Activated CD8-positive, alpha-beta memory T cell treated with anti-CD3 and anti-CD28 coated beads for 1 hour (primary cell): ENCODE results near the gene BTAF1.

Experiments
- DNase-seq, 2 donors: peaks; one replicate each; pipeline ENCODE4 v3.0.0-alpha.2; 2020; ENCODE audit warnings: low read depth in 1 of 2; ENCODE audit errors: extremely low read depth in 1 of 2

The BTAF1 gene

GRCh38 chr10:91907914-91908336 lies 15.6 kb upstream of the BTAF1 start:
- no peak for DNase-seq

DNA sequence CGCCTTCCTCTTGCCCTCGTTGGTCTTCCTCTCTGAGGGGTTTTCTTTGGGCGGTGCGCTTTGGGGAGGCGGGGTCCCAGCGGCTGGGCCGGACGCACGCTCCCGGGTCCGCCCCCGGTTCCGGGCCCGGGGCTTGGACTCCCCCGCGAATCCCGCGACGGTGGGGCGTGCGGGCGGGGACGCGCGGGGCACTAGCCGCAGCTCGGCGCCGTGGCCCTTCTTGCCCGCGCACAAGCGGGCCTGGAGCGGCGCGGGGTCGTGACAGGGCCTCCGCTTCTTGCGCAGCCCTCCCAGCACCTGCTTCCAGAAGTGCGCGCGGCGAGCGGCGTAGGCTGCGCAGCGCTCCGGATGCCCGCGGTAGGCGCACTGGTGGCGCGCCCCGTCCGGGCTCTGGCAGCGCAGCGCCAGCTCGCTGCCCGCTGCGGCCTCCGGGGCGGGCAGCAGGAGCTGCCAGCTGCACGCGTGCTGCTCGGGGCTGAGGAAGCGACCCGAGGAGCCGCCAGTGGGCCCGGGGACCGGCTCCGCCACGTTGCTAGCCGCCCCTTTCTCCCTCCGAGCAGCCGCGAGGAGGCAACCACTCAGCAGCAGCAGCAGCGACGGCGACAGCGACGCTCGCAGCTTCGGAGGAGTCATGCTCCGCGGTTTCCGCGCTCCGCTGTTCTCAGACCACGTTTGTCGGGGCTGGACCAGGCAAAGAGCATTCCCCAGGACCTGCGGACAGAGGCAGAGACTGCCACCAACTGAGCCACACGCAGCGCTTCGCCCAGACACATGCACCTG lies 15.0 kb upstream of the BTAF1 start:
- peak; percentile 34 to 48 for DNase-seq

- DNase-seq, result no peak
These were observed 14.4 kb upstream of the BTAF1 start, which contains the start of gene FGFBP3 for GRCh38 chr10:91909117-91909677. TSS of gene FGFBP3 (minus strand) at chr10:91909486. CDS start at chr10:91908969, 517 bp downstream.

- DNase-seq, result no peak
These were observed 13.1 kb upstream of the BTAF1 start for GRCh38 chr10:91910467-91910866.

DNA sequence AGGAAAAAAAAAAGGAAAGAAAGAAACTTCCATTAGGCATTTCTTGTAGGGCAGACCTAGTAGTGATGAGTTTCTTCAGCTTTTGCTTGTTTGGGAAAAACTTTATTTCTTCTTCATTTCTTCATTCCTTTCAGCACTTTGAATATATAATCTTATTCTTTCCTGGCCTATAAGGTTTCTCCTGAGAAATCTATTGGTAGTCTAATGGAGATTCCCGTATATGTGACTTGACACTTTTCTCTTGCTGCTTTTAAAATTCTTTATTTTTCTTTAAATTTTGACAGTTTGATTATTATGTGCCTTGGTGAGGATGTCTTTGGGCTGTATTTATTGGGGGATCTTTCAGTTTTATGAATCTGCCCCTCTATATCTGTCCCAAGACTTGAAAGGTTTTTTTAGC lies 3.9 kb upstream of the BTAF1 start:
- no peak for DNase-seq

DNA sequence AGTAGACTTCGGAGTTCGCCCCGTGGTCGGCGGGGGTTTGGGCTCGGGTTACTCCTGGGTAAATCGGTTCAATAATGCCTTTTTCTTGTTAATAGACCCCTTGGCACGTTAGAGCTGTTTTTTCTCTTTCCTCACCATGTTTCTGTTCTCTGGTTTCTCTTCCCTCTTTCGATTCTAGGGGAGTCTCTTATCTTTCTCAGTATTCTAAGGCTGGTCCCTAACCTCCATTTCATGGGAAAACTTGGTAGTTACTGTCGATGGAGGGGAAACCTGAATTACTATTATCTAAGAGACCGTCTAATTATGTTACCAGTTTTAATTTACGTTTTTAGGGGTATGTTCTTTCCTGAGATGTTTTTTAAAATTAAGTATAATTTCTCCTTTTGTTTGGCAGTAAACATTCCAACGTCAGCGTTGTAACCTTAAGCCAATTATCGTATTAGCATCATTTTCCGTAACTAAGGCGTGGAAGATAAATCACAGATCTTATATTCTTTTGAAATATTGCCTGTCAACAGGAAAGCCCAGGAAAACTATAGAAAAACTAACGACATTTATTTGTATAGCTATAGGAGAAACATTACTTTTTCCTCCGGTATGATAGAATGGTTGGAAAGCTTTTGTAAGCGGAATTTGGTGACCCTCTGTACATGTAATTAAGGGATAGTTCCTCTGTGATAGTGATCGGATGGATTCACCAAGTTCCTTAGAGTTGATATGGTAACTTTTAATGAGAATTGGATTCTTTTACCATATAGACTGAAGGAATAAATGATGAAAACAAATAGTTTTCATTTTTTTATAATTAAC lies 847 bp downstream of the BTAF1 start:
- no peak for DNase-seq

- no peak for DNase-seq
These were observed 1.4 kb downstream of the BTAF1 start for GRCh38 chr10:91925022-91925320.

GRCh38 chr10:91930939-91931338 lies 7.4 kb downstream of the BTAF1 start:
- DNase-seq, result no peak

- no peak for DNase-seq
These were observed 8.1 kb downstream of the BTAF1 start for GRCh38 chr10:91931526-91932190.

DNA sequence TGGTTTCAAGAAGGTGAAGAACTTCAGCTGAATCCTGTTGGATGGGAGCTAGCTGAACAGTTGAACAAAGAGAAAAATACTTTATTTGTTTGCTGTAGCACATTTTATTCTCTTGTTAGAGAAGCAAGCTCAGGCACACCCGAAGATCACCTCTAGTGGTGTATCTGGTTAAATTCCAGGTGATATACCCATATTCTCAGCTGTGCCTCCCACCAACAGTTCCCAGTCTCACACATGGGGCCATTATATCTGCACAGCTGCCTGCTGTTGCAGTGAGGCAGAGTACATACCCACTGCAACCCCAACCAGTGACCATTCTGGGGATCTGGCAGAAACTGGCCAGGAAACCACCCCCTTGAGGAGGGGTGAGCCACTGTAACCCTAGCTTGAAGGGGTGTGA lies 9.2 kb downstream of the BTAF1 start:
- no peak for DNase-seq

- no peak for DNase-seq
These were observed 12.3 kb downstream of the BTAF1 start for GRCh38 chr10:91935886-91936285.

- DNase-seq, result no peak
These were observed 16.1 kb downstream of the BTAF1 start for GRCh38 chr10:91939653-91940052.

GRCh38 chr10:91941426-91941825 lies 17.9 kb downstream of the BTAF1 start:
- no peak for DNase-seq

GRCh38 chr10:91944880-91945630 lies 21.5 kb downstream of the BTAF1 start:
- DNase-seq, result no peak

- DNase-seq, result no peak
These were observed 30.1 kb downstream of the BTAF1 start for GRCh38 chr10:91953600-91954160.

DNA sequence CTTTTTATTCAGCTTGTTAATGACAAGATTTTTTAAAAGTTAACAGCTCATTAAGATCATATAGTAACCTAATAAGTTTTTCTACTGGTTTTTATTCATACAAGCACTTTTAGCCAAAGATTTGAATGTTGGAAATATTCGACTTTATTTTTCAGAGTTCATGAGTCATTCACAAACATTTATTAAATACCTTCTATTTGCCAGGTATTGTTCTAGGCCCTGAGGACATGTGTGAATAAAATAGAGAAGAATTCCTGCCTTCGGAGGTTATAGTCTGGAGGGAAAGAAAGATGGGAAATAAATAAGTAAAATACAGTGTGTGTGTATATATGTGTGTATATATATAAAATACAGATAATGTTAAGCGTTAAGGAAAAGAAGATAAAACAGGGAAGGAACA lies 31.5 kb downstream of the BTAF1 start:
- DNase-seq, result no peak

GRCh38 chr10:91957091-91957490 lies 33.5 kb downstream of the BTAF1 start:
- no peak for DNase-seq

GRCh38 chr10:91969297-91969696 lies 45.7 kb downstream of the BTAF1 start:
- DNase-seq, result no peak

DNA sequence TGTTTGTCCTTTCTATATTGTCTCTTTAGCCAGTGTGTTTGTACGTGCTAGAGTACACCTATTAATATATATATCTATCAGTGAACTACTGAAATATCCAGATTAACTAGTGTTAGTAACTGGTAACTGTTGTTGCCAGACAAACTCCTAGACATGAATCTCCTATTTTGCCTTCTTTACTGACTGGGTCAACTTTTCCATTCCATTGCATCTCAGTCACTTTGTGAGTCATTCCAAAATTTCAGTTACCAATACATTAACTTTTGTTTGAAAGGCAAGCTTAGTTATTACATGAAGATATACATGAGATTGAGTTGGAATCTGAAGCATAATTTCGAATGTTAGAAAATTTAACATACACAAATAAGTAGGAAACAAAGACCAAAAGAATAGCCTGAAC lies 51.4 kb downstream of the BTAF1 start:
- no peak for DNase-seq

DNA sequence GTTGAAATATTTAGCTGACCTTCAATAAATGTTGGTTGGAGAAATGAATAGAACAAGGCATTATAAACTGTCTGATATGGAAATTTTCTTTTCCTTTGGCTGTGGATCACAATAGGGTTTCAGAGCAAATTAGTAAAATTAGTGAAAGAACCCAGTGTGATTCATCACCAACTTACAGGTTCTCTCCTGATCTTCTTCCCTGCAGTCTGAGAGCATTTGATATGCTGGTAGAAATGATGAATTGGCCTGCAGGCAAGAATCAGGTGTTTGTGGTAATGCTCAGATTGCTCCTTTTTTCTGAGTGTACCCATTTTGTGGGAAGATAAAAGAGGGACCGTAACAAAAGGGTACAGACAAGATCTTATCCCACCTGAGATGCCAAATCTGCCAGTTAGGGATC lies 51.9 kb downstream of the BTAF1 start:
- DNase-seq, result no peak
